Measurements from ENCODE around the gene ASCC1. TPM values are rescaled to one million over a fixed set of nuclear protein-coding genes. Genes with fewer than 3 reads are reported as not detected.

ASCC1 gene
- total and polyA plus RNA-seq, 2 of the 13 experiments (the other 11 are each of a cell fraction or from before 2014, with no cell fraction given): 21.6 to 30.1 TPM

DNA sequence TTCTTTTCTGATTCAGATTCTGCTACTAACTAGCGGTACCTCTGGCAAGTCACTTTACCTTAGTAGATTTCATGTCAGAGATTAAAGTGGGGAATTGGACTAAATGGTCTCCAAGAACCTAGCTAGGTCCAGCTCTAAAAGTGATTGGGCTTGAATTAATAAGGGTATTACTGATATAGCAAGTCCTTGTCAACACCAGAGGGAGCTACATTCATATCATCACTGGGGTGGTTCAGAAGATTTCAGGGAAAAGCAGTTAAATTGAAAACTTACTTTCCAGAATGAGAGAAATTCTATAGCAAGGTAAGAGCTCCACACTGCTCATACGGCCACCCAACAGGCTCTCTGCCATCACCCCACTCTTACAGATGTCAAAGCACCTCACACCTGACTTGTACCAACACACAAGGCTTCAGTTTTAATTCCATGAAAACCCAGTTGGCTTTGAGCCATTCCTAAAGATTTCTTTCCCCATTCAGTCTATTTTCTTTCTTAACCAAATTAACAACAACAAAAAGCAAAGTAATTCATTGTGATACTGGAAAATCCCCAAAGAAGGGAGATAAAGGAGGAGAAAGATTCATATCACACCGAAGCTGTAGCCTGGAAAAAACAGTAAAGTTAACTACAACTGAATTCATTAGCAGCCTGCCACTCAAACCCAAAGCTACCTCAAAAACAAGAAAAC is 89.7 kb downstream of the ASCC1 start:
- in situ Hi-C loops (cut with HindIII; ENCODE audit: extremely low pct_ligation_motif_present, low pct_unique_long_range_greater_than_20kb) (no loop called here), intact Hi-C loops (cut with micrococcal nuclease; ENCODE audit: unreplicated experiment) (loop anchor here (1.0 to 10.0 kb wide), 2 partner anchors 98 to 202 kb away; no protein-coding TSS in a partner anchor)
- Histone ChIP-seq H3K4me2 (ENCODE audit: low read depth, low read length) (no peak overlapping the region), H2AFZ (ENCODE audit: low read length) (no peak overlapping the region), H3K9ac (ENCODE audit: insufficient read depth, low read depth, low read length) (no peak overlapping the region), H3K4me3 (replicated peaks in 1 of 3; ENCODE audit: insufficient read depth in 1 of 3, low read depth in 2 of 3, low read length in 3 of 3) (no peak overlapping the region), H3K4me1 (ENCODE audit: insufficient read depth, low read length) (no peaks in the 10 kb centered on the region), H3K36me3 (replicated peaks in 1 of 2; ENCODE audit: control insufficient read depth in 1 of 2, insufficient read depth in 2 of 2, low read length in 2 of 2) (peaks cover 0 to 5% of the 10 kb centered on the region in 2 experiments; a peak in 3 of 5 replicates), H3K79me2 (ENCODE audit: insufficient read depth, low read length) (no peaks in the 10 kb centered on the region), H3K27me3 (ENCODE audit: control insufficient read depth in 1 of 2, insufficient read depth in 2 of 2, low read length in 2 of 2) (no peaks in the 10 kb centered on the region), H3K9me3 (ENCODE audit: low read length) (no peaks in the 10 kb centered on the region), H4K20me1 (ENCODE audit: insufficient read depth, low read length) (no peaks in the 10 kb centered on the region), H3K27ac (ENCODE audit: extremely low read length, insufficient read depth, low read length) (no peak overlapping the region)
- POLR2A ChIA-PET: interaction anchor here (1.3 kb wide), 1 partner anchor 90 kb away, joined by 5 read pairs; the partner anchor contains the start of gene ASCC1
- CTCF ChIA-PET (ENCODE audit: low intra/inter-chr PET ratio, low total read pairs): interaction anchor here (0.8 to 1.8 kb wide), 3 partner anchors 97 to 211 kb away, joined by 3 to 7 read pairs (median 4); no protein-coding TSS in a partner anchor
- FAIRE-seq (peak; percentile 15), DNase-seq (ENCODE audit: low spot score) (peak; percentile 29), ATAC-seq (no peak)
- BruUV-seq (replicated peaks): no TSS peak
- 89% methylated on average over 3 of the region's 3 CpGs for WGBS (ENCODE audit: low lambda C conversion rate)
- TF ChIP-seq, protein P1, sequence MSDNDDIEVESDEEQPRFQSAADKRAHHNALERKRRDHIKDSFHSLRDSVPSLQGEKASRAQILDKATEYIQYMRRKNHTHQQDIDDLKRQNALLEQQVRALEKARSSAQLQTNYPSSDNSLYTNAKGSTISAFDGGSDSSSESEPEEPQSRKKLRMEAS (IDR thresholded peaks at IDR 0.05): no peak
- TF ChIP-seq ZNF430 (CRISPR knock-in tag; IDR thresholded peaks at IDR 0.05) (no peak), ARNTL (CRISPR knock-in tag; IDR thresholded peaks at IDR 0.05) (no peak), ZNF101 (CRISPR knock-in tag; IDR thresholded peaks at IDR 0.05; ENCODE audit: borderline replicate concordance, low read depth) (no peak), MIXL1 (CRISPR knock-in tag; IDR thresholded peaks at IDR 0.05) (peak; percentile 23; the same call in 1 of the 2 replicates), ZNF292 (CRISPR knock-in tag; IDR thresholded peaks at IDR 0.05; ENCODE audit: borderline replicate concordance, low read depth) (no peak), SRY (CRISPR knock-in tag; IDR thresholded peaks at IDR 0.05) (no peak), RAD21 (CRISPR knock-in tag; IDR thresholded peaks at IDR 0.05) (peak; percentile 34; the same call in 1 of the 2 replicates), SRSF4 (IDR thresholded peaks at IDR 0.05; ENCODE audit: low read depth, low read length, poor library complexity, severe bottlenecking) (no peak), PCBP2 (optimal IDR thresholded peaks at IDR 0.05; ENCODE audit: low read depth, low read length, poor library complexity, severe bottlenecking) (no peak), SMAD1 (CRISPR knock-in tag; IDR thresholded peaks at IDR 0.05; ENCODE audit: borderline replicate concordance, low read depth) (no peak)
- TF ChIP-seq, protein P2, sequence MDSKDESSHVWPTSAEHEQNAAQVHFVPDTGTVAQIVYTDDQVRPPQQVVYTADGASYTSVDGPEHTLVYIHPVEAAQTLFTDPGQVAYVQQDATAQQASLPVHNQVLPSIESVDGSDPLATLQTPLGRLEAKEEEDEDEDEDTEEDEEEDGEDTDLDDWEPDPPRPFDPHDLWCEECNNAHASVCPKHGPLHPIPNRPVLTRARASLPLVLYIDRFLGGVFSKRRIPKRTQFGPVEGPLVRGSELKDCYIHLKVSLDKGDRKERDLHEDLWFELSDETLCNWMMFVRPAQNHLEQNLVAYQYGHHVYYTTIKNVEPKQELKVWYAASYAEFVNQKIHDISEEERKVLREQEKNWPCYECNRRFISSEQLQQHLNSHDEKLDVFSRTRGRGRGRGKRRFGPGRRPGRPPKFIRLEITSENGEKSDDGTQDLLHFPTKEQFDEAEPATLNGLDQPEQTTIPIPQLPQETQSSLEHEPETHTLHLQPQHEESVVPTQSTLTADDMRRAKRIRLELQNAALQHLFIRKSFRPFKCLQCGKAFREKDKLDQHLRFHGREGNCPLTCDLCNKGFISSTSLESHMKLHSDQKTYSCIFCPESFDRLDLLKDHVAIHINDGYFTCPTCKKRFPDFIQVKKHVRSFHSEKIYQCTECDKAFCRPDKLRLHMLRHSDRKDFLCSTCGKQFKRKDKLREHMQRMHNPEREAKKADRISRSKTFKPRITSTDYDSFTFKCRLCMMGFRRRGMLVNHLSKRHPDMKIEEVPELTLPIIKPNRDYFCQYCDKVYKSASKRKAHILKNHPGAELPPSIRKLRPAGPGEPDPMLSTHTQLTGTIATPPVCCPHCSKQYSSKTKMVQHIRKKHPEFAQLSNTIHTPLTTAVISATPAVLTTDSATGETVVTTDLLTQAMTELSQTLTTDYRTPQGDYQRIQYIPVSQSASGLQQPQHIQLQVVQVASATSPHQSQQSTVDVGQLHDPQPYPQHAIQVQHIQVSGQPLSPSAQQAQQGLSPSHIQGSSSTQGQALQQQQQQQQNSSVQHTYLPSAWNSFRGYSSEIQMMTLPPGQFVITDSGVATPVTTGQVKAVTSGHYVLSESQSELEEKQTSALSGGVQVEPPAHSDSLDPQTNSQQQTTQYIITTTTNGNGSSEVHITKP (CRISPR knock-in tag; IDR thresholded peaks at IDR 0.05; ENCODE audit: low read depth): no peak
- TF ChIP-seq, protein P3, sequence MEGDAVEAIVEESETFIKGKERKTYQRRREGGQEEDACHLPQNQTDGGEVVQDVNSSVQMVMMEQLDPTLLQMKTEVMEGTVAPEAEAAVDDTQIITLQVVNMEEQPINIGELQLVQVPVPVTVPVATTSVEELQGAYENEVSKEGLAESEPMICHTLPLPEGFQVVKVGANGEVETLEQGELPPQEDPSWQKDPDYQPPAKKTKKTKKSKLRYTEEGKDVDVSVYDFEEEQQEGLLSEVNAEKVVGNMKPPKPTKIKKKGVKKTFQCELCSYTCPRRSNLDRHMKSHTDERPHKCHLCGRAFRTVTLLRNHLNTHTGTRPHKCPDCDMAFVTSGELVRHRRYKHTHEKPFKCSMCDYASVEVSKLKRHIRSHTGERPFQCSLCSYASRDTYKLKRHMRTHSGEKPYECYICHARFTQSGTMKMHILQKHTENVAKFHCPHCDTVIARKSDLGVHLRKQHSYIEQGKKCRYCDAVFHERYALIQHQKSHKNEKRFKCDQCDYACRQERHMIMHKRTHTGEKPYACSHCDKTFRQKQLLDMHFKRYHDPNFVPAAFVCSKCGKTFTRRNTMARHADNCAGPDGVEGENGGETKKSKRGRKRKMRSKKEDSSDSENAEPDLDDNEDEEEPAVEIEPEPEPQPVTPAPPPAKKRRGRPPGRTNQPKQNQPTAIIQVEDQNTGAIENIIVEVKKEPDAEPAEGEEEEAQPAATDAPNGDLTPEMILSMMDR (CRISPR knock-in tag; IDR thresholded peaks at IDR 0.05): peak; percentile 27; the same call in 1 of the 2 replicates
- TF ChIP-seq, protein P4, sequence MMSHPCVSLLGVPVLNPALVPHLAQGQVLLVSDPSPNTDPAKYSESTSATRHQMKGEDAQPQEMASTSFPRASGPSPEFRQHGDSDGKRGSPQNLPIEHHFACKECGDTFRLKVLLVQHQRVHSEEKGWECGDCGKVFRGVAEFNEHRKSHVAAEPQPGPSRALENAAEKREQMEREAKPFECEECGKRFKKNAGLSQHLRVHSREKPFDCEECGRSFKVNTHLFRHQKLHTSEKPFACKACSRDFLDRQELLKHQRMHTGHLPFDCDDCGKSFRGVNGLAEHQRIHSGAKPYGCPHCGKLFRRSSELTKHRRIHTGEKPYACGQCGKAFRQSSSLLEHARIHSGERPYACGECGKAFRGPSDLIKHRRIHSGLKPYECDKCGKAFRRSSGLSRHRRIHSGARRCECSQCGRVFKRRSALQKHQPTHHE (CRISPR knock-in tag; IDR thresholded peaks at IDR 0.05; ENCODE audit: borderline replicate concordance): no peak
- TF ChIP-seq, protein P5, sequence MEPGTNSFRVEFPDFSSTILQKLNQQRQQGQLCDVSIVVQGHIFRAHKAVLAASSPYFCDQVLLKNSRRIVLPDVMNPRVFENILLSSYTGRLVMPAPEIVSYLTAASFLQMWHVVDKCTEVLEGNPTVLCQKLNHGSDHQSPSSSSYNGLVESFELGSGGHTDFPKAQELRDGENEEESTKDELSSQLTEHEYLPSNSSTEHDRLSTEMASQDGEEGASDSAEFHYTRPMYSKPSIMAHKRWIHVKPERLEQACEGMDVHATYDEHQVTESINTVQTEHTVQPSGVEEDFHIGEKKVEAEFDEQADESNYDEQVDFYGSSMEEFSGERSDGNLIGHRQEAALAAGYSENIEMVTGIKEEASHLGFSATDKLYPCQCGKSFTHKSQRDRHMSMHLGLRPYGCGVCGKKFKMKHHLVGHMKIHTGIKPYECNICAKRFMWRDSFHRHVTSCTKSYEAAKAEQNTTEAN (CRISPR knock-in tag; conservative IDR thresholded peaks at IDR 0.05): no peak

Data from HepG2 (cell line).